AG08396 (cell line): ENCODE data around the gene CELA2B.
A peak's percentile ranks its signal among the peaks of the same experiment; 100 is the strongest.

Experiments
- DNase-seq: peaks from one replicate; pipeline ENCODE4 v3.0.0; 2012; ENCODE audit warnings: low spot score, mixed read lengths

Gene CELA2B

DNA sequence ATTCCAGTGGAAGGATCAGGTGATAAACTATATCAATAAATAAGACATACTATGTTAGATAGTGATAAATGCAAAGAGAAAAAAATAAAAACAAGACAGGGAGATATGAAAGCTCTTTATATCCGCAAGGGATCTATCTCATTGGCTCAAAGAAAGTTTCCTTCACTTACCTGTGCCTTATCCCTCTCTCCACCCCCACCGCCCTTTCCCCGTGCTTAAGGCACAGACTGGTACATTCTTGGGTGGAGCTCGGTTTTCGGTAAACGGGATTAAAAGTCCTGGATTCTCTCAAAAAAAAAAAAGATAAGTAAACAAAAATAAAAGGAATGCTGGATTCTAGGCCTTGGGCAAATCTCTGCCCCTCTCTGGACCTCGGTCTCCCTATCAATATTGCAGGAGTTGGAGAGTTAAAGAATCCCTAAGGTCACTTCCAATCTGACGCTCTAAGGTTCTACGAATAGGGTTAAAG lies 50.2 kb downstream of the CELA2B start:
- DNase-seq = no peak

DNA sequence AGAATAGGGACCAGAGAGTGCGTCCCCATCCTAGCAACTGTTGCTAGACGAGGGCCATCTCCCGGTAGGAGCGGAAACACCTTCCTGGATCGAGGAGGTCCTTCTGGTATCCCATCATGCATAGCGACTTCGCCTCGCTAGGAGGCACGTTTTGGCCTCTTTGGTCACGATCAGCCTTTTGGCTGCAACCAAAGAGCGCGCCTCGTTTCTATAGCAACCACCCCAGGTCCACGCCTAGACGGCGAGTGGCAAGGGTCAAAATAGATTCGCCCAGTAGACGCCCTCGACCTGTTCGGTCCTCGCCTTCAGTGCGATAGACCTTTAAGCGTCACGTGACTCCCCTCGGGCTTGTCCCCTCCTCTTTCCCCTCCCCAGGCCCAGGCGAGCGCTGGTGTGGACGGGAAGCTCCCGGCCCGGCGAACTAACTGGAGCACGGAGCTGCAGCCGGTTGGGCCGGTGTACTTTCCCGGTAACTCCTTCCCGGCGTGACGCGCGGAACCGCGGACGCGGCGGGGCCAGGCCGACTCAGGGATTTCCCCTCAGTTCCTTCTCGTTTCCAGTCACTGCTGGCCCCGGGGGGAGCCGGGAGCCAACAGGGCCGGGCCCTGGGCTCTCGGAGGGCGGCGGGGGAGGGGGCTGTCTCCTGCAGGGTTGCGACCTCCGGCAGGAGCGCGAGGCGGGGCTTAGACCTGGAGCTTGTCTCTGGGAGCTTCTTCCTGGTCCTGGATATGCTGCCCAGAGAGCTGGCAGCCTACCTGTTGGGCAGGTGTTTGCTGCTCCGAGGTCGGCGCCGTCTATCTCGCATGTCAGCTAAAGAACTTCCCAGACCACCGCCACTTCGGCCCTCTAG lies 50.8 kb downstream of the CELA2B start, which contains the start of gene DNAJC16:
Gene DNAJC16, plus strand, starts transcription at position 359 of the 850 bp plus-strand sequence. CDS start 2,258 bp downstream, outside the sequence.
- DNase-seq = peak; percentile 93

DNA sequence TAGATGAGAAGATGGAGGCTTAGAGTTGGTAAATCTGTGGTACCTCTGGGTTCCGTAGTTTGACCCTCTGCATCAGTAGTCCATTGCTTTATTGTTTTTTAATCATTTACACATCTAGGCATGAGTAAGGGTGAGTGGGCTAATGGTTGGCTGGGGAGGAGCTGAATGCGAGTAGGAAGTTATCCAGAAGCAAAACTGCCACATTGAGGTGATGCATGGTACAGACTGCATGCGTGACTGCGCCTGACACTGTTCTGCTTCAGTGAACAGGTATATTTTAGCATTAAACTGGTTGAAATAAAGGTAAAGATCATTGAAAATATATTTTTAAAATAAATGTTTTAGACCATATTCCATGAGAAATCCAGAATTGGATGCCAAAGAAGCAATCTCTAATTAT lies 55.1 kb downstream of the CELA2B start:
- DNase-seq = no peak

DNA sequence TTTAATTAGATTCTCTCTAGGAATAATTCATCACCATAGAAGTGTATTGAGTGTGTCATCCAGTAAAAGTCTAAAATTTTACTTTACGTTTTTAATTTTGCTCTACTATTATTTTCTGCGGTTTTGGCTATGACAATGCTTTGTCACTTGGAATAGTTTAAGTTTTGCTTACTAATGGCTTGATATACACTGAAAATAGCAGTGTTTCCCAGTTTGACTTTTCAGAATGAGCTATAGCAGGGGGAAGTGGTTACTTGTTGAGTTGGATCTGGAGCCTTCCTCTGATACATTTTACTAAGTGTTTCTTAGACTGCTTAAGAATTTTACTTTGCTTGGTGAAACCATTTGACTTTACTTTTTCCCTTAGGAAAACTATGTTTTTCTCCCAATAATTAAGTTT lies 55.8 kb downstream of the CELA2B start:
- no peak for DNase-seq

DNA sequence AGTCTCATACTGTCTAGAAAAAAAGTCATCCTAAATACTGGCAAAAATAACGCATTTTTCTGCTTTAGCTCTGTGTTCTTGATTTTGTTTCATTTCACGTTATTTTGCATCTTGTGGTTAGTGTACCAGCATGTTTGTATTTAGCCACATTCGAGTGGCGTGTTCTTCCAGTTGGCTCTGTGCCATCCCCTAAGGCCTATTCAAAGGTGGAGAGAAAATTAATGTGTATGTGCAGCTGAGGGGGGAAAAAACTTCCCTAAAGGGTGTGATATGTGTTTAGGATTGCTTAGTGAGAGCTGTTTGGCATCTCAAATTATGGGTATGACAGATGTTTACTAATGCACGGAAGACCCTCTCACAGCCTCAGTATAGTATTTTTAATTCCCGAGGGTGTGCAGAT lies 62.9 kb downstream of the CELA2B start:
- no peak for DNase-seq

DNA sequence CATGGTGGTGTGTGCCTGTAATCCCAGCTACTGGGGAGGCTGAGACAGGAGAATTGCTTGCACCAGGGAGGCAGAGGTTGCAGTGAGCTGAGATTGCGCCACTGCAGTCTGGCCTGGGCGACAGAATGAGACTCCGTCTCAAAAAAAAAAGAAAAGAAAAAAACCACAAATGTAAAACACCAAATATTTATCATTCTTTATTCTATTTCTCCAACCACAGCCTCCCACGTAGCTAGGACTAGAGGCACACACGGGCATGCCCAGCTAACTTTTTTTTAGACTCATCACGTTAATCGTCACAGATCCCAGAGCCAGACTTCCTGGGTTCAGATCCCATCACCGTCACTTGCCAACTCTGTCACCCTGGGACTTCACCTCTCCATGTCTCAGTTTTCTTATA lies 64.3 kb downstream of the CELA2B start:
- no peak for DNase-seq
